Measurements from ENCODE around the gene PIK3C2G.
"Not testable (repeated sequence)": the region's sequence is repeated elsewhere in the genome, so short reads cannot be mapped to it uniquely, and the experiment has no call there.

PIK3C2G gene

DNA sequence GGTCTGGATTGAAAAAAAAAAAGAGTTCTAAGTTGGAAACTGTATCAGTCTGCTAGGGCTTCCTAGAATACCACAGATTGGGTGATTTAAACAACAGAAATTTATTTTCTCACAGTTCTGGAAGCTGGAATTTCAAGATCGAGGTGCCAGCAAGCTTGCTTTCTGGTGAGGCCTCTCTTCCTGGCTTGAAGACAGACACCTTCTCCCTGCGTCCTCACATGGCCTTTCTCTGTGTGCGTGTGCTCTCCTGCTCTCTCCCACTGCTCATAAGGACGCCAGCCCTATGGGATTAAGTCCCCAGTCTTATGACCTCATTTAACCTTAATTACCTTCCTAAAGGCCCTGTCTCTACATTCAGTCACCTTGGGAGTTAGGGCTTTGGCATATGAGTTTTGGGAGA is 215.5 kb downstream of the PIK3C2G start:
- FAIRE-seq, result no peak

DNA sequence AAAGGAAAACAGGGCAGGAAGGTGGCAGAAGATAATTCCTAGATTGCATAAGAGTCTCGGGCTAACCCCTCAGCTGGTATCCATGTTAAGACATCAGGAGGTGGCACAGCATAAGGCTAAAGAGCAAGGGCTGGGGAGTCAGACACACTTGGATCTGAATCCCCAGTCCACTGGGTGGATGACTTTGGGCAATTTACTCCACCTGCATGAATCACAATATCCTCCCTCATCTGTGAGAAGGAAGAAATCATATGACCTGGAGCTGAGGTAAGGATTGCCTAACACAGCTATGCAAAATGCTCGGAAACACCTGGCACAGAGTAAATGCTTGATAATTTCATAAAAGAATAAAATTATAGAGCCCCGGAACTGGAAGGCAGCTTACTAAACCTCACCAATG is 217.9 kb downstream of the PIK3C2G start:
- no peak for FAIRE-seq

DNA sequence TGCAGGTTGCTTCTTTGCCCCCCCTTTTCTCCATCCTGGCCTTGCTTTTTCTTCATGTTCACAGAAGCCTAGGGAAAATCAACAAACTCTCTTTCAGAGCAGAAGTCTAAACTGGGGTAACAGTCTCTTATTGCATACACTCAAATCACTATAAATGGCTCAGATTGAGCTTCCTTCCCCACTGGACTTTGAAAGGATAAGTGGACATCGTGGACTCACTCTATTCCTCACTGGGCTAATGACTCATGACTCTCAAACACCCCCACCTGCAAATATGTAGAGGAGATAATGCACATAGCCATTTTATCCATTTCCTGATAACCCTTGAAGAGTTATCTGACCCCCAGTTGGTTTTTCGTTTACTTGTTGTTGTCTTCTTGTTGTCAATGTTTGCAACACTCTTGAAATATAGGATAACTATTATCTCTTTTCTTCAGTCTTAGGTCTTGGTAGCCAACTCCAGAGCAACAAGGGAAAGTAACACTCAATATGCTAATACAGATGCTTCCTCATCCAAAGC is 221.3 kb downstream of the PIK3C2G start:
- no peak for FAIRE-seq

DNA sequence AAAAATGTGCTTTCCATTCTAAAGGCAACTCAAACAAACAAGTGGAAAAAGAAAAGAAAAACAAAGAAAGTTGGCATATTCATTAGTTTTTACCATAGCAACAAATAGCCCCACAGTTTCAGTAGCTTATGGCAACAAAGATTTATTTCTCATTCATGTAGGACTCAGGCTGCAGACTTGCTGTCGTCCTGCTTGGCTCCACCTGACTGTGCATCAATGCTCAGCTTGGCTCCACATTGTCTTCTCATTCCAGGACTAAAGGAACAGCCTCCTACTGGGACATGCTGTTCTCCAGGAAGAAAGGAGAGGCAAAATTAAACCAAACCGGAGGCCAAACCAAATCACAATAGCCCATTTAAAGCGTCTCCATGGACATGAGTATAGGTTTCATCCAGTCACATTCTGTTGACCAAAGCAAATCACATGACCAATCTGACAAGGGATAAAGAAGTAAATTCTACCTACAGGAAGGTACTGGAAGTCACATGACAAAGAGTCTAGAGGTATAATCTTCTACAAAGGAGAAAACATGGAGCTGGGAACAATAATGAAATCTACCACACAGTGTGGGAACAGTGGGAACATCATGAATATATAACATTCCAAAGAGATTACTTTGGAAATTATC is 222.5 kb downstream of the PIK3C2G start:
- FAIRE-seq, result no peak

DNA sequence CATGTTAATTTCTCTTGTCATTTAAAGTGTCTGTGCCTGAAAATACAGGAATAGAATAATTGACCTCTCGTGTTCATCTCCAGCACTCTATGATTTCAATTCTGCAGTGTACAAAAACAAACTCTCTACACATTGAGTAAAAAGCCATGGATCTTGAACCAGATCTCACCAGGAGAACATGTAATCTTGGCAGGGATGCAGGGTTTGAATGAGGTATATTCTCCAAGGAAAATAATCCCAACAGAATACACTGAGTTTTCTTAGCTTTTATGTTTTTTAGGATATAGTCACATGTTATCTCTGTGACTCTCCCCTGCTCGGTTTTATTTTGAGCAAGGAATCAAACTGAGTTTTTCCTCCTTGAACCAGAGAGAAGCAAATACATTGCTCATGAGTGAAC is 224.7 kb downstream of the PIK3C2G start:
- FAIRE-seq, result no peak

DNA sequence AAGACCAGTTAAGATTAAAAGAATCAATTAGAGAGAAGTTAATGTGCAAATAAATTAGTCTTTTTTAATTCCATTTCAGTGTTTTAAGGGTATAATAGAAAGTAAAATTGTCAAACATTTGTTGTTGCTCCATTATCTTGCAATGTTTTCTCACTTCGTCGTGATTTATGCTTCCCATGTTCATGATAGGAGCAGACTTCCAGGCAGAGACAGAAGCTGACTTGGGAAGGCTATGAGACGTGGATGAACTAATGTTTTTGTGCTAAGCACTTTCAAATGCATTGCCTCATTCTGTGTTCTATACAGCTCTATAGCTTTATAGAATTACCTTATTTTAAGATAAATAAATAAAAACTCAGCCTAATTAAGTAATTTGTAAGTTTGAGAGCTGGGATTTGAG is 226.2 kb downstream of the PIK3C2G start:
- FAIRE-seq, result no peak

DNA sequence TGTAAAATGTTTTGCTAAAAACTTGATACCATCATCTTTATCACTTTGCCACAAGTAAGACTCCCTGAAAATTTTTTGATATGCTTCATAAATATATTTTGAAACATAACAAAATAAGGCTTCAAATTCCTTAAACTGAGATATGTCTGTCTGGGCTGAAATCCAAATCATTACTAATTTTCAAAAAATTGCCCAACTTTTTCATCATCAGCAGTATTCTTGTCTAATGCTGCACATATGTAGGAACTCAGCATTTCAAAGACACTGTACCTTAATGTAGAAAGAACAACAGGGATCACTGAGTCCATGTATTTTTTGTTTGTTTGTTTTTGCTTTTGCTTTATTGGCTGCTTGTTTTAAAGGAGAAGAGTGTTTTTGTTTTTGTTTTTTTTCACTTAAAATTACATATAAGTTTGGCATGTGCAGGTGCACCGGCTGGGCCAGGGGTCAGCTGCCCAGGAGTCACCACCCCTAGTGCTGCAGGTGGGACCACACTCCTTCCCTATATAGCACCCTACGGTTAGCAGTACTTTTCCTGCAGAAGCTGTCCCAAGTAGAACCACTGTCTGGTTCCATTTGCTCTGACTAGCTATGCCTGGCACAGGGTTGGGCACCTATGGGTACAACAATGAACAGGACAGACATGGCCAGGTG is 231.2 kb downstream of the PIK3C2G start:
- no peak for FAIRE-seq

DNA sequence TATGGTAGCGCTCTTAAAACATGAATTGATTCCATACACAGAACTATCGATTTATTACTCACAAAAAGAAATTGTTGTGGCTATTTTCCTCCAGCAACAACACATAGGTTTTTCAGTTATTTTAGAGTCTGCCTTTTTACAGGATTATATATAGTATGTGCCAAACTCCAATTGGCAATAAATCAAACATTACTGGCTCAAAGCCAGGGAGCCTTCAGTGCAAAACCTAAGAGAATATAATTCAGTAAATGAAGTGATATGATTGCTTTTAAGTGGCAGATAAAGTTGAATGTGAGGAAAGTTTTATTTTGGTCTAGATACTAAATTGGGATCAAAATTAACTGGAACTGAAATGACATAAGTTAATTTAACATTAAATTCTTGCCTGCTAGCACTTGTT is 234.8 kb downstream of the PIK3C2G start:
- no peak for FAIRE-seq

DNA sequence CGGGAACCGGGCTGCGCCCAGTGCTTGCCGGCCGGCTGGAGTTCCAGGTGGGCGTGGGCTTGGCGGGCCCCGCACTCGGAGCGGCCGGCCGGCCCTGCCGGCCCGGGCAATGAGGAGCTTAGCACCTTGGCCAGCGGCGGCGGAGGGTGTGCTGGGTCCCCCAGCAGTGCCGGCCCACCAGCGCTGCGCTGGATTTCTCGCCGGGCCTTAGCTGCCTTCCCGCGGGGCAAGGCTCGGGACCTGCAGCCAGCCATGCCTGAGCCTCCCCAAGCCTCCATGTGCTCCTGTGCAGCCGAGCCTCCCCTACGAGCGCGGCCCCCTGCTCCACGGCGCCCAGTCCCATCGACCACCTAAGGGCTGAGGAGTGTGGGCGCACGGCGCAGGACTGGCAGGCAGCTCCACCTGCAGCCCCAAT is 238.8 kb downstream of the PIK3C2G start:
- FAIRE-seq, result not testable (repeated sequence)

DNA sequence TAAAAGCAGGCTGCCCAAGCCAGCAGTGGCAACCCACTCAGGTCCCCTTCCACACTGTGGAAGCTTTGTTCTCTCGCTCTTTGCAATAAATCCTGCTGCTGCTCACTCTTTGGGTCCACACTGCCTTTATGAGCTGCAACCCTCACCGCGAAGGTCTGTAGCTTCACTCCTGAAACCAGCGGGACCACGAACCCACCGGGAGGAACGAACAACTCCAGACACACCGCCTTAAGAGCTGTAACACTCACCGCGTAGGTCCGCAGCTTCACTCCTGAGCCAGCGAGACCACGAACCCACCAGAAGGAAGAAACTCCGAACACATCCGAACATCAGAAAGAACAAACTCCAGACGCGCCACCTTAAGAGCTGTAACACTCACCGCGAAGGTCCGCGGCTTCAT is 239.4 kb downstream of the PIK3C2G start:
- not testable (repeated sequence) for FAIRE-seq

DNA sequence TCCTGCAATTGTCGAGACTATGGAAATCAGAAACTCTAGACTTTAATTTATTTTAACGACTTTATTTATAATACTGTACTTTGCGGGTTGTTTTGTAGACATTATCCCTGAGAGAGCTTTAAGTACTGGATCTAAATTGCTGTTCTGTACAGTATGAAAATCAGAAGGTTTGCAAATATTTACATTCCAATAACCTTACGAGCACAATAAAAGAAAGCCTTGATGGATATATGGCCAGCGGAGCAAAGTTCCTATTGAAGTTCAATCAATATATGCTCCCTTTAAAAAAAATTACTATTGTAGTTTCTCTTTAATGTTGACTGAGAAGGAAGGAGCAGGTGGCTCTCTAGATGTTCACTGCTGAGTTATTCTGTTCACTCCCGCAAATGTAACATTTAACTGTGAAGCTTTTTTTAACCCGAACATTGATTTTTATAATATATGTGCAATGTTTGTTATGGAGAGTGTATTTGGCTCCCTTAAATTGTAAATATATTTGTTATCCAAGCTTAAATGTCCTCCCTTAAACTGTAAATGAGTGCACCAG is 241.2 kb downstream of the PIK3C2G start:
- FAIRE-seq, result no peak

DNA sequence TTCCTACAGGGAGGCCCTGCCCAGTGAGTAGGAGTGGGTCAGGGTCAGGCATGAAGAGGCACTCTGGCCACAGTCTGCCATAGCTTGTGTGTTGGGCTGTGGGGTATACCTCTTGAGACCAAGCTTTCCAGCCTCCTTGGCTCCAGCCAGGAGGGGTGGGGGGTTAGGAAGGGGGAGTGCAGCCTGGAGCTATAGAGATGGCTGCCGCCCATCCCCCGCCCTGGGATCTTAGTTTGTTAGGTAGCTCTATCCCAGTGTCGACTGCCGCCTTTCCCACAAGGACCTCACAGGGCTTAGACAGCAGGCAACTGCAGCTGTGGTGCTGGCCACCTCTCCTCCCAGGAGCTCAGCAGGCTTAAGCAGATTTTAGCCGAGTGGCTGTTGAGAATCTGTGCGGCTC is 260.1 kb downstream of the PIK3C2G start:
- FAIRE-seq, result no peak

DNA sequence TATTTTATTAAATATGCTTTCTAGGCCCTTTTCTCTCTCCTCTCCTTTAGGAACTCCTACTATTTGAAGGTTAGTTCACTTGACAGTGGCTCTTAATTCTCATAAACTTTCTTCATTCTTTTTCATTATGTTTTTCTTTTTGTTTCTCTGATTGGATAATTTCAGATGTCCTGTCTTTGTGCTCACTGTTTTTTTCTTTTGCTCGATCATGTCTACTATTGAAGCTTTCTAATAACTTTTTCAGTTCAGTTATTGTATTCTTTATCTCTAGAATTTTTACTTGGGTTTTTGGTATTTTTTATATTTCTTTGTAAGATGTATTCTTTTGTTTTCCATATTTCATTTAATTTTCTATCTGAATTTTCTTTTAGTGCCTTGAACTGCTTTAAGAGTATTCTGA is 261.5 kb downstream of the PIK3C2G start:
- FAIRE-seq, result no peak

DNA sequence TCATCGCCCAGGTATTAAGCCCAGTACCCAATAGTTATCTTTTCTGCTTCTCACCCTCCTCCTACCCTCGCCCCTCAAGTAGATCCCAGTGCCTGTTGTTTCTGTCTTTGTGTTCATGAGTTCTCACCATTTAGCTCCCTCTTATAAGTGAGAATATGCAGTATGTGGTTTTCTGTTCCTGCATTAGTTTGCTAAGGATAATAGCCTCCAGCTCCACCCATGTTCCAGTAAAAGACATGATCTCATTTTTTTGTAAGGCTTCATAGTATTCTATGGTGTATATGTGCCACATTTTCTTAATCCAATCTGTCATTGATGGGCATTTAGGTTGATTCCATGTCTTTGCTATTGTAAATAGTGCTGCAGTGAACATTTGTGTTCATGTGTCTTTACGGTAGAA is 281.2 kb downstream of the PIK3C2G start:
- not testable (repeated sequence) for FAIRE-seq

DNA sequence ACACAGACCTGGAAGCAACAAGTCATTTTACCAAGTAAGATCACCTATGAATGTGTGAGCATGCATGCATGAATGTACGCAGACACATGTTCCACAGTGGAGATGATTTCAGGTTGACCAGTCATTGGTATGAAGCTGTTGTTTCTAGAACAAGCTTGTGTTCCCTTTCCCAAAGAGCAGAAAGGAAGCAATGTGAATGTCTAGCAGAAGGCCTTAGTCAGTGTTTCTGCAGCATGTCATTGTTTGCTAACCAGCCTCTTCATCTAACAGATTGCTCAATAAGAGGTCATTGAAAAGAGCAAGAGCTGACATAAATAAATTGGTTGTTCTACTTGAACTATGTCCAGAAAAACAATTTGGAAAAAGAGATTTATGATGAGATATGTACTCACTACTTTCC is 285.1 kb downstream of the PIK3C2G start:
- no peak for FAIRE-seq

DNA sequence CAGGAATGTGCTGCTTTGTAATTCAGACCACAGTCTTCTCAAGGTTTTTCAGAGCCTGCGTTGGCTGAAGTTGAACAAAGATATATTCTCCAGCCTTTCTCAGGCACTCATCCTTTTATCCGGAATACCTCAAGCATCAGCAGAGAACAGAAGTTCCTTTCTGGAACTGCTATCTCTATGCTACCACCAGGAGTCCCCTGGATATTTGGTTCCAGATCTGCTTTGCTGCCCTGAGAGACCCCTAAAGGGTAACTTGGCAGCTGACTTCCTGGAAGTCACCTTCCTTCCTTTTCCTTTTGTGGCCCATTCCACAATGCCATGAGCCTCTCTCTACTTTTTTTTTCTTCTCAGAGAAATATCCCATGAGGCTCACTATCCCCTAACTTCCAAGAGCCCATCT is 288.3 kb downstream of the PIK3C2G start:
- FAIRE-seq, result no peak

DNA sequence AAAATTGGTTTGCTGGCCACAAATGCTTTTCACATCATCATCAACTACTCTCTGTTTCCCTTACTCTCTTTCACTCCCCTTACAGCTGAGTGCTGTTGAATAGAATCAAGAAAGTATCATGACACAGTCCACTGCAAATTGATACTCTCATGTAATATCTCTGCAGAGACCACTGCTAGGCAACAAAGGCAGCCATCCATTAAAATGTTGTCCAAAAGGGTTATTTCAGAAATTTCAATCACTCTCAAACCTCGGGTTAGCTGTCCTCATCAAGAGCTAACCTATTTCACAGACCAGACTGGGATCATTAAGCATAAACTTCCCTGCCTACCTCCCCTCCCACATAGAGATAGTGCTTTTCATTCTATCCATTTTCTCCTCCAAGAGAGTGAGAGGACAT is 289.8 kb downstream of the PIK3C2G start:
- no peak for FAIRE-seq

DNA sequence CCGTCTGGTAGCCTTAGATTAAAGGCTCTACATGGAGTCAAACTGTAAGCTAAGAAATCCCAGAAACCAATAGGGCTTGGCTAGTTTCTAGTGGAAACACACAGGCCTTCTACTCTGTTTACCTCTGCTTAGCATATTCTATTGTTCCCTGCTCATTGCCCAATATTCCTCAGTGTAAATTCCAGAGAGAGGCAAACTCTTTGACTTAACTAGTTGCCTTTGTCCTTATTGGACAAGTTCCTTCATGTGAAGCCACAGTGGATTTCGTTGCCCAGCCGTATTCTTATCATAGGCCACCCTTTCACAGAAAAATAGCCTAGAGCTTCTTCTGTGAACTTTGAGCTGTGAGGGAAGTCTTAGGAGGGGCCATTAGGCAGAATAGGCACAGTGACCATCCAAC is 290.4 kb downstream of the PIK3C2G start:
- FAIRE-seq, result no peak

DNA sequence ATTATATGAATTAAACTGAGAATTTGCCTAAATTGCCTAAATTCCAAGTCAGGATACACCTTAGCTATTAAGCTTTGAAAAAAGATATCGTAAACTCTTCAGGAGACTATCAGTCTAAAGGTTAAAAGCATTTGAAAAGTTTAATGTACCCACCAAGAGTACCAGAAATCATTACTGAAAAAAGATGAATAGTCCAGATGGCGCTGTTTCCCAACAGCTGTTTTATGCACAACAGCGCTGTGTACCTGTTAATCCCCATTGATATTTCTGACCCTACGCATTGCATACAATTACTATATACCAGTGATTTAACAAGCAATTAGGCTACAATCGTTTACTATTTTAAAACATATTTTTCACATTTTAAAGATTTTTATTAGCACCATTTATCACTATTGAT is 291.5 kb downstream of the PIK3C2G start:
- FAIRE-seq, result no peak

DNA sequence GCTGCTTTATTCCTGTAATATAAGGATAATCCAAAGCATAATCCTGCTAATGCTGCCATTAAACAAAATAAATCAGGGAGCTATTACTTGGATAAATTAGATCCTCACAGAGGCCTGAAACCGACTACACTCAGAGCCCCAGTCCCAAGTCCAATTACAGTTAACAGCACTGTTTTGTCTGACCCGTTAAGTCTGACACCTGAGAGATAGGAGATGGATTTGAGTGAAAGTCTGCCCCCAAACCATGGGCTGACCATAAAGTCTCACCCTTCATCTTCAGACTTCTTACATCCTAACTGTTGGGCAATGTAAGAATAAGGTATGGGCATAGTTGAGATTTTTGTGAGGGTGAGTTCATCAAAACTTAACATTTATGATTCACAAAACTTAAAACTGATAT is 294.8 kb downstream of the PIK3C2G start:
- FAIRE-seq, result no peak

DNA sequence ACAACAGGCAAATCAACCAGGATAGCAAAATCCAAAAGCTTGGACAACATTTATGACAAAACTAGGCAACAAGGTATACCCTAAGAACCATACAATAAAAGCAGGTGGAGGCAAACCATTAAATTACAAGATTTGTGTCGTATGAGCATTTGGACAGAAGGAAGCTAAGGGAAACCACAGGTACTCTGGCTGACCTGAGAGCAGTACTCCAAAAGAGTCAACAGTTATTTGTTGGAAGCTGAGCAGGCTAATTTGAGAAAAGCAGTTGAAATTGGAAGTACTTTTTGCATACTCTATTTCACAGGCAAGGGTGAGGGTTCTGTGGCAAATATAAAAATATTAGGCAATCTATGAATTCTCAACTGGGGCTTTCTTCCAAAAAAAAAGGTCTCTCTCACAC is 297.9 kb downstream of the PIK3C2G start:
- FAIRE-seq, result no peak

DNA sequence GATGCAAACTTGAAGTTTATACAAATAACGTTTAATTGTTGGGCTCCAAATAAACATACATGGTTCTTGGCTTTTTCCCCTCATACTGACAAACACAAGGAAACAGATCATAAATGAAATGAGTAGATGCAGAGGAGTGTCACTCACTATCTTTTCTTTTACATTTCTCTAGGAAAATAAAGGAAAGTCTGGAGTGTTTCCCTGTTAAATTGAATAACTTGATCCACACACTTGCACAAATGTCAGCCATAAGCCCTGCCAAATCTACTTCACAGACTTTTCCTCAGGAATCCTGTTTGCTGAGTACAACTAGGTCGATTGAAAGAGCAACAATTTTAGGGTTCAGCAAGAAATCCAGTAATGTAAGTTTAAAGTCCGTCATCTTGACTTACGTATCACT is 301.2 kb downstream of the PIK3C2G start:
- FAIRE-seq, result no peak

DNA sequence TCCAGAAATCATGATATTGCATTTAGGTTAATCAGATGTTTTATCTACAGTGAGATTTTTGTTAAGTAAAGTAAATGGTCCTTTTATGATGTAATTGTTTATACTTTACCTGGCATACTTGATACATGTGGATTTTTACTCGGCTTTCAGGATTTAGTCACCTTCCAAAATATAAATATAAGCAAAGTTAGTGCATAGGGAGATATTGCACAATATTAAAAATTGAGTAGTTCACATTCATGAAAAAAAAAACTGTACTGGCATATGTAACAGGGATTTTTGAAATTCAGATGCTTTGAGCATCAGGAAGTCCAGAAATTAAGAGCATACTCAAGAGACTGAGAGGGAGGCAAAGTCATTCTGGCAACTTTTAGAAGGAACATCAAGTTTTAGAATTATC is 303.0 kb downstream of the PIK3C2G start:
- FAIRE-seq, result no peak

DNA sequence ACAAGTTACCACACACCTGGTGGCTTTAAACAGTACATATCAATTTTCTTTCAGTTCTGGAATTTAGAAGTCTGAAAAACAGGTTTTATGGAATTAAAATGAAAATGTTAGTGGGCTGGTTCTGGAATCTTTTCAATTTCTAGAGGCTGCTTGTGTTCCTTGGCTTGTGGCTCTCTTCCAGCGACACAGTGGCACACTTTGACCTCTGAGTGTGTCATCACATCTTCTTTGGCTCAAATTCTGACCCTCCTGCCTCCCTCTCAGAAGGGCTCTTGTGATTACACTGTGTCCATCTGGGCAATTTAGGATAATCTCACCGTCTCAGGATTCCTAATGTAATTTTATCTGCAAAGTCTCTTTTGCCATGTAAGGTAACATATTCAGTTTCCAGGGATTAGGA is 306.5 kb downstream of the PIK3C2G start:
- no peak for FAIRE-seq

DNA sequence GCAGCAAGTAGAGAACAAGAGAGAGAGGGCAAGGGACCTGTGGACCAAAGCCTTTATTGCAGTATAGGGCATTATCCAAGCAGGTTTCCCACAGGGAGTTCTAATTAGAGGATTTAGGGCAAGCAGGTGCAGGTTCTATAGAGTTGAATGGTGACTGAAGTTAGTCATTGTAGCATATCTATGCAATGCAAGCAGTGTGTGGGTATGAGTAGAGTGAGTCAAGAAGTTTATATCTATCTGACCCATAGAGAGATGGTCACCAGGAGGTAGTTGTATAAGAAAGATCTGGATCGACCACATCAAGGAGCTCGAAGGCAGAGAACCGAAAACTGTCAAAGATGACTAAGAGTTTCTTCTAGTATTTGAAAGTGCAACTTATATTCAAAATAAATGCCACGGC is 309.2 kb downstream of the PIK3C2G start:
- no peak for FAIRE-seq

Data from A204.1 (cell line).